GM12873 (cell line): ENCODE measurements around the gene ANKRD40CL.

Source experiments
- TF ChIP-seq, protein P1 (sequence below): IDR thresholded peaks from 2 replicates; pipeline ENCODE4 v1.5.1; 2012; ENCODE audit warnings: low read depth, mild to moderate bottlenecking, moderate library complexity, low read length, control low read depth; ENCODE audit not compliant: insufficient read depth; ENCODE audit errors: missing control alignments

The ANKRD40CL gene

DNA sequence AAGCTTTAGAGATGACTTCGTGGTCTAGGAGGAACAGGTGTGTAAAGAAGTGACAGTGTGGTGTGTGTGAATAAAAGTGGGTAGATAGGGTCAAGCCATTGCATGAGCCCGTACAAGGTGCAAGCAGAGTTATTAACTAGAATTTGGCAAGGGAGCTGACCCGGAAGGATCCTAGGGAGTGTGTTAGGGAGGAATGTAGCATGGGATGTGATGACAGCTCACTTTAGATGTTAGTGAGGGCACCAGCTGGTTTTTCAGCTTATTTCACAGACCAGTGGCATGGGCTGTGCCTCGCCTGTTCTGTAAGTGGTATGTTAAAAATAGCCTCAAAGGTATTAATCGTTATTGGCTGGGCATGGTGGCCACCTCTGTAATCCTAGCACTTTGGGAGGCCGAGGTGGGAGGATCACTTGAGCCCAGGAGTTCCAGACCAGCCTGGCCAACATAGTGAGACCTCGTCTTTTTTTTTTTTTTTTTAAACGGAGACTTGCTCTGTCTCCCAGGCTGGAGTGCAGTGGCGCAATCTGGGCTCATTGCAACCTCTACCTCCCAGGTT lies 8.3 kb downstream of the ANKRD40CL start:
- TF ChIP-seq, protein P1, sequence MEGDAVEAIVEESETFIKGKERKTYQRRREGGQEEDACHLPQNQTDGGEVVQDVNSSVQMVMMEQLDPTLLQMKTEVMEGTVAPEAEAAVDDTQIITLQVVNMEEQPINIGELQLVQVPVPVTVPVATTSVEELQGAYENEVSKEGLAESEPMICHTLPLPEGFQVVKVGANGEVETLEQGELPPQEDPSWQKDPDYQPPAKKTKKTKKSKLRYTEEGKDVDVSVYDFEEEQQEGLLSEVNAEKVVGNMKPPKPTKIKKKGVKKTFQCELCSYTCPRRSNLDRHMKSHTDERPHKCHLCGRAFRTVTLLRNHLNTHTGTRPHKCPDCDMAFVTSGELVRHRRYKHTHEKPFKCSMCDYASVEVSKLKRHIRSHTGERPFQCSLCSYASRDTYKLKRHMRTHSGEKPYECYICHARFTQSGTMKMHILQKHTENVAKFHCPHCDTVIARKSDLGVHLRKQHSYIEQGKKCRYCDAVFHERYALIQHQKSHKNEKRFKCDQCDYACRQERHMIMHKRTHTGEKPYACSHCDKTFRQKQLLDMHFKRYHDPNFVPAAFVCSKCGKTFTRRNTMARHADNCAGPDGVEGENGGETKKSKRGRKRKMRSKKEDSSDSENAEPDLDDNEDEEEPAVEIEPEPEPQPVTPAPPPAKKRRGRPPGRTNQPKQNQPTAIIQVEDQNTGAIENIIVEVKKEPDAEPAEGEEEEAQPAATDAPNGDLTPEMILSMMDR, result no peak

DNA sequence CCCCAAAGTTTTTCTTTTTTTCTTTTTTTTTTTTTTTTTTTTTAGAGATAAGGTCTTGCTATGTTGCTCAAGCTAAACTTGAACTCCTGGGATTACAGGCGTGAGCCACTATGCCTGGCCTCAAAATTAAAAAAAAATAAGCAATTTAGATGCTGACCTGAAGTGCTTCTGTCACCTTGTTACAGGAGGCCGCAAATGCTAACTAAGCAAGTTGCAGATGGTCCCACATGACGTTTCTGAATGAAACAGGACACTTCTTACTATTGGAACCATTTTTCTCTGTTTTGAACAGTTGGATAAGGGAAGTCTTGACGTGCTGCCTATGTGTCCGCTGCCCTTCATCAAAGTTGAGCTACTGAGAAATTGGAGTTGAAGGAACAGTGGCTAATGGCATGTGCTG lies 8.8 kb downstream of the ANKRD40CL start:
- TF ChIP-seq, protein P1, result no peak

DNA sequence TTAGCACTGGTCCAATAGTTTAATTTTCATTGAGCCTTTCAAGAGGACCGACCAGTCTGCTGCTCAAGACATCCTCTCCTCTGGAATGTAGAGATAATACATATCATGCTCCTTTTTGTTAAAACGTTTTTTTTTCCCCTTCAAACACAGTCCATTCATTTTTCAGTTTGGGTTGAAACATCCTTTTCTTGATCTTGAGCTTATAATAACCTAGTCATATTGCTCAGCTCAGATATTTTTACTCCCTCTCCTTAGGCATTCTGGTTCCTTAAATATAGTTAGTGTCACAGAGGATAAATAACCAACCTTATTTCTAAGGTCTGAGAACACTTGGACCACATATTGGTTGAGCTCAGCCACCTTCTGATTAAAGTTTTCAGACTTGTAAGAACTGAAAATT lies 12.8 kb downstream of the ANKRD40CL start:
- TF ChIP-seq, protein P1, result no peak

DNA sequence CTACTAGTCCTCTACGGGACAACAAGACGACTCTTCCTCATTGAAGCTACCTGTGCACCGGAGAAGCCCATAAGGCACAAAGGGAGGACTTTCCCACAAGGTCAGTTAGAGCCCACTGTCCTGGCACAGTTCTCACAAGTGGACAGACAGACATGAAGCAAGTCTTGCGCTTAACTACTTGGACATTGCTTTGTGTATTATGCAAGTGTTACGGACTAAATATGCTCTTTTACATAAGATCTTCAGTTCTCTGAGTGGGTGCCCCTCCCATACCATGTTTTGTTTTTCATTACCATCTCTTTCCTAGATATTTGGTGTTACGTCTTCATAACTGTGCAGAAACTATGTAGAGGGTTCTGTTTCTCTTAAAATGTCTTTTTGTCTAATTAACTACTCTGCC lies 18.1 kb downstream of the ANKRD40CL start:
- TF ChIP-seq, protein P1, result no peak

DNA sequence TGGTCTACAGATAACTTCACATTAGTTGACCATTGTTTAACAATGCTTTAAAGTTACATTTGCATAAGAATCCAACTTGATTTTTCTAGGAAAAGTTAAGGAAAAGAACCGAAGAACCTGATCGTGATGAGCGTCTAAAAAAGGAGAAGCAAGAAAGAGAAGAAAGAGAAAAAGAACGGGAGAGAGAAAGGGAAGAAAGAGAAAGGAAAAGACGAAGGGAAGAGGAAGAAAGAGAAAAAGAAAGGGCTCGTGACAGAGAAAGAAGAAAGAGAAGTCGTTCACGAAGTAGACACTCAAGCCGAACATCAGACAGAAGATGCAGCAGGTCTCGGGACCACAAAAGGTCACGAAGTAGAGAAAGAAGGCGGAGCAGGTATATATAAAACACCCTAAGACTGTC lies 21.7 kb downstream of the ANKRD40CL start:
- TF ChIP-seq, protein P1, result no peak

DNA sequence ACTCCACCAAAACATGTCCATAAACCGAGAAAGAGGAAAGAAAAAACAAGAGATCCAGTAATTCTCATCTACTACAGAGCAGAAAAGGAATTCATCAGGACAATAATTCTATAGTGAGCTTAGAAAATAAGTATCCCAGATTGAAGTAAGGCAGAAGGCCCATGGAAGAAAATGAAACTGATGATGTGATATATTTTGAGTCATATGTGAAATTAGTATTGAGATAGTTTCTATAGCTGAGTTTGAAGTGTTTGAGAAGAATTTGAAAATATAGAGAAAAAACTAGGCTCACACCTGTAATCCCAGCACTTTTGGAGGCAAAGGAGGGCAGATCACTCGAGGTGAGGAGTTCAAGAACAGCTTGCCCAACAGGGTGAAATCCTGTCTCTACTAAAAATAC lies 28.2 kb downstream of the ANKRD40CL start:
- TF ChIP-seq, protein P1, result no peak

DNA sequence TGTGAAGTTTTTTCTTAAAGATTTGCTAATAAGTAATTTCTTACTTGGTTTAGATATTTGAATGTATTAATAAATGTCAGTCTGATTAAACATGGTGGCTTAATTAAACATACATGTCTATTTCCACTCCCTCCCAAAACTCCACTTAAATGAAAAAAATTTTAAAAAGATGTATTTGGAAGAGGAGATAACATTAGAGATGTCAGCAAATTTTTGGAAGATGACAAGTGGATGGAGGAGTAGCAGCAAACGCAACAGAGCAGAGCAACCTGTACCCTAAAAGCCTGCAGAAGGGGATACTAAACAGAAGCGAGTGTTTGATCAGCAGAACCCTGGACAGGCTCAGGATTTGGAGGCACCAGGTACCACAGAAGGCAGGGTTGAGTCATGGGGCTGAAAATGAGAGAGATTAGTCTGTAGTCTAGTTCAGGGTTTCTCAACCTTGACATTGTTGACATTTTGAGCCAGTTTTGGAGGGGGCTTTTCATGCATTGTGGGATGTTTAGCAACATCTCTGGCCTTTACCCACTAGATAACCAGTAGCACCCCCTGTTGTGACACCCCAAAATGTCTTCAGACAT lies 30.1 kb downstream of the ANKRD40CL start:
- TF ChIP-seq, protein P1, result no peak
